ENCODE measurements around the gene CETP. TPM values are rescaled to one million over a fixed set of nuclear protein-coding genes. Genes with fewer than 3 reads are reported as not detected.

CETP gene
- total and polyA plus RNA-seq, 2 of the 13 experiments (the other 11 are each of a cell fraction or from before 2014, with no cell fraction given), result 0.31 to 9.8 TPM

- TF ChIP-seq RERE (CRISPR knock-in tag; IDR thresholded peaks at IDR 0.05; ENCODE audit: low read depth), result no peak
- TF ChIP-seq ZZZ3 (CRISPR knock-in tag; IDR thresholded peaks at IDR 0.05; ENCODE audit: borderline replicate concordance), result no peak
- no peak for TF ChIP-seq TAF1 (CRISPR knock-in tag; IDR thresholded peaks at IDR 0.05)
- TF ChIP-seq FLYWCH1 (CRISPR knock-in tag; IDR thresholded peaks at IDR 0.05), result no peak
- peak; percentile 79; the same call in 1 of the 2 replicates for TF ChIP-seq MTF2 (CRISPR knock-in tag; IDR thresholded peaks at IDR 0.05; ENCODE audit: borderline replicate concordance)
- no peak for TF ChIP-seq RBM22 (optimal IDR thresholded peaks at IDR 0.05; ENCODE audit: low read length)
- TF ChIP-seq, protein P1, sequence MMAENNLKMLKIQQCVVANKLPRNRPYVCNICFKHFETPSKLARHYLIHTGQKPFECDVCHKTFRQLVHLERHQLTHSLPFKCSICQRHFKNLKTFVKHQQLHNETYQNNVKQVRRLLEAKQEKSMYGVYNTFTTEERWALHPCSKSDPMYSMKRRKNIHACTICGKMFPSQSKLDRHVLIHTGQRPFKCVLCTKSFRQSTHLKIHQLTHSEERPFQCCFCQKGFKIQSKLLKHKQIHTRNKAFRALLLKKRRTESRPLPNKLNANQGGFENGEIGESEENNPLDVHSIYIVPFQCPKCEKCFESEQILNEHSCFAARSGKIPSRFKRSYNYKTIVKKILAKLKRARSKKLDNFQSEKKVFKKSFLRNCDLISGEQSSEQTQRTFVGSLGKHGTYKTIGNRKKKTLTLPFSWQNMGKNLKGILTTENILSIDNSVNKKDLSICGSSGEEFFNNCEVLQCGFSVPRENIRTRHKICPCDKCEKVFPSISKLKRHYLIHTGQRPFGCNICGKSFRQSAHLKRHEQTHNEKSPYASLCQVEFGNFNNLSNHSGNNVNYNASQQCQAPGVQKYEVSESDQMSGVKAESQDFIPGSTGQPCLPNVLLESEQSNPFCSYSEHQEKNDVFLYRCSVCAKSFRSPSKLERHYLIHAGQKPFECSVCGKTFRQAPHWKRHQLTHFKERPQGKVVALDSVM (CRISPR knock-in tag; IDR thresholded peaks at IDR 0.05), result no peak
Observed at GRCh38 chr16:56912746-56913708, 48.7 kb upstream of the CETP start (continued).
